ENCODE results near the gene FAM174B. TPM values are rescaled to one million over a fixed set of nuclear protein-coding genes. Genes with fewer than 3 reads are reported as not detected.

FAM174B gene
- total RNA-seq, 1 experiment from 2014 or later = 0.30 TPM

GRCh38 chr15:92570391-92570790, 85.2 kb downstream of the FAM174B start:
- ATAC-seq = no peak
- intact Hi-C loops (cut with micrococcal nuclease) = no loop called here

More at GRCh38 chr15:92570391-92570790, 85.2 kb downstream of the FAM174B start:
- no peak overlapping the region for H3K9ac ChIP-seq (ENCODE audit: low read length)
- no peaks in the 10 kb centered on the region for H3K36me3 ChIP-seq (ENCODE audit: control insufficient read depth in 1 of 2, insufficient read depth in 2 of 2, low read length in 2 of 2)
- no peaks in the 10 kb centered on the region for H3K9me3 ChIP-seq (ENCODE audit: control insufficient read depth in 1 of 2, insufficient read depth in 1 of 2, low read depth in 1 of 2, low read length in 2 of 2)
- H3K4me2 ChIP-seq (ENCODE audit: low read length) = no peak overlapping the region
- H3K27ac ChIP-seq (ENCODE audit: low read depth, low read length) = no peak overlapping the region
- H4K20me1 ChIP-seq (ENCODE audit: insufficient read depth) = no peaks in the 10 kb centered on the region
- H3K4me1 ChIP-seq (ENCODE audit: control insufficient read depth in 1 of 2, insufficient read depth in 2 of 2, low read length in 2 of 2) = no peaks in the 10 kb centered on the region
- ChIA-PET RAD21 (ENCODE audit: low non-redundant PET in 1 of 2, low total read pairs in 2 of 2, uncharacterized antibody in 2 of 2, unreplicated experiment in 2 of 2) (no interaction called here), CTCF (no interaction called here), POLR2A (no interaction called here)
- no peaks in the 10 kb centered on the region for H3K79me2 ChIP-seq (ENCODE audit: insufficient read depth, low read length)
- DNase-seq (ENCODE audit: low read depth, low spot score) = no peak
- TF ChIP-seq ZFX (IDR thresholded peaks at IDR 0.05) (no peak), CEBPB (IDR thresholded peaks at IDR 0.05; ENCODE audit: low read depth) (no peak), FOSL1 (IDR thresholded peaks at IDR 0.05; ENCODE audit: low read depth) (no peak), REST (IDR thresholded peaks at IDR 0.05; ENCODE audit: low read depth) (no peak), JUND (IDR thresholded peaks at IDR 0.05) (no peak), ZNF274 (IDR thresholded peaks at IDR 0.05; ENCODE audit: low read depth, low read length) (no peak), CTCF (IDR thresholded peaks at IDR 0.05 in 2 of 3, conservative IDR thresholded peaks at IDR 0.05 in 1 of 3; ENCODE audit: borderline replicate concordance in 1 of 3, insufficient read depth in 1 of 3, low read depth in 2 of 3, low read length in 2 of 3) (no peak), CBX3 (IDR thresholded peaks at IDR 0.05; ENCODE audit: low read depth) (no peak), SIN3A (IDR thresholded peaks at IDR 0.05; ENCODE audit: low read depth) (no peak), RAD21 (IDR thresholded peaks at IDR 0.05; ENCODE audit: low read depth) (no peak), SP1 (IDR thresholded peaks at IDR 0.05; ENCODE audit: low read depth) (no peak), ELF1 (IDR thresholded peaks at IDR 0.05; ENCODE audit: borderline replicate concordance, low read depth) (no peak), TCF7L2 (IDR thresholded peaks at IDR 0.05; ENCODE audit: borderline replicate concordance, extremely low read depth, insufficient read depth, insufficient read length) (no peak), EZH2phosphoT487 (IDR thresholded peaks at IDR 0.05; ENCODE audit: borderline replicate concordance) (no peak), YY1 (IDR thresholded peaks at IDR 0.05; ENCODE audit: extremely low read depth, insufficient replicate concordance, low read depth, low read length) (no peak)
- TF ChIP-seq, protein P1, sequence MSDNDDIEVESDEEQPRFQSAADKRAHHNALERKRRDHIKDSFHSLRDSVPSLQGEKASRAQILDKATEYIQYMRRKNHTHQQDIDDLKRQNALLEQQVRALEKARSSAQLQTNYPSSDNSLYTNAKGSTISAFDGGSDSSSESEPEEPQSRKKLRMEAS (IDR thresholded peaks at IDR 0.05) = no peak
- TF ChIP-seq, protein P2, sequence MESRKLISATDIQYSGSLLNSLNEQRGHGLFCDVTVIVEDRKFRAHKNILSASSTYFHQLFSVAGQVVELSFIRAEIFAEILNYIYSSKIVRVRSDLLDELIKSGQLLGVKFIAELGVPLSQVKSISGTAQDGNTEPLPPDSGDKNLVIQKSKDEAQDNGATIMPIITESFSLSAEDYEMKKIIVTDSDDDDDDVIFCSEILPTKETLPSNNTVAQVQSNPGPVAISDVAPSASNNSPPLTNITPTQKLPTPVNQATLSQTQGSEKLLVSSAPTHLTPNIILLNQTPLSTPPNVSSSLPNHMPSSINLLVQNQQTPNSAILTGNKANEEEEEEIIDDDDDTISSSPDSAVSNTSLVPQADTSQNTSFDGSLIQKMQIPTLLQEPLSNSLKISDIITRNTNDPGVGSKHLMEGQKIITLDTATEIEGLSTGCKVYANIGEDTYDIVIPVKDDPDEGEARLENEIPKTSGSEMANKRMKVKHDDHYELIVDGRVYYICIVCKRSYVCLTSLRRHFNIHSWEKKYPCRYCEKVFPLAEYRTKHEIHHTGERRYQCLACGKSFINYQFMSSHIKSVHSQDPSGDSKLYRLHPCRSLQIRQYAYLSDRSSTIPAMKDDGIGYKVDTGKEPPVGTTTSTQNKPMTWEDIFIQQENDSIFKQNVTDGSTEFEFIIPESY (IDR thresholded peaks at IDR 0.05; ENCODE audit: extremely low read depth, insufficient replicate concordance, low read length) = no peak
- no TSS peak for BruUV-seq (replicated peaks)
- H3K9me2 ChIP-seq (ENCODE audit: insufficient read depth) = no peaks in the 10 kb centered on the region
- H2AFZ ChIP-seq (ENCODE audit: low read depth, low read length, poor library complexity, severe bottlenecking) = no peak overlapping the region
- no peak overlapping the region for H3K4me3 ChIP-seq (replicated peaks in 1 of 2; ENCODE audit: low read depth in 1 of 2, low read length in 2 of 2)
- H3K27me3 ChIP-seq (ENCODE audit: insufficient read depth, low read length) = peaks cover 46% of the 10 kb centered on the region

All from HCT116 (cell line).